T1000 (cell line): ENCODE measurements around the gene RLF.

Experiments
- DNase-seq: peaks from one replicate; lab custom pipeline; 2025; ENCODE audit warnings: mixed read lengths; lab: John Stamatoyannopoulos, UW

Gene RLF

DNA sequence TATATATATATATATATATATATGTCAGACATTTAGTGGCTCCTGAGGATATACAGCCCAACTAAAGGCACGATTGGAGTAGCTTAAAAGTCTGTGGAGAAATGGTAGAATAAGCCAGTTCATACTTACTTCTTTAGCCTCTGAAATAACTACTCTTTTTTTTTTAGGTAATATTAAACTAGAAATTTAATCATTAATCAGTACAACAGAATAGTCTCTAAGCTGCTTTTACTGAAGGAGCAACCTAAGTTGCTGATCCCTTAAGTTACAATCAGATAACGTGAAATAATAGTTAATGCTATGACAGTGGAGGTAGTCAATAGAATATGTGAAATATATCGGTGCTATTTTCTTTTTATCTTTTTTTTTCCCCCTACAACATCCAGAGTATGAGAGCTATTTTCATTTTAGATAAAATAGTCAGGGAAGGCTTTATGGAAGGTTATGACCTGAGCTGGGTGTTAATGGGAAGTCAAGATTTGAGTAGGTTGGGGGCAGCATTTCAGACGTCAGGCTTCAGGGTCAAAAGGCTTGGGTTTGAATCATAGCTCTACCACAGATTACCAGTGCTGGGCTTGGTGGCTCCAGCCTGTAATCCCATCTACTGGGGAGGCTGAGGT is 112.5 kb downstream of the RLF start:
- DNase-seq, result no peak

DNA sequence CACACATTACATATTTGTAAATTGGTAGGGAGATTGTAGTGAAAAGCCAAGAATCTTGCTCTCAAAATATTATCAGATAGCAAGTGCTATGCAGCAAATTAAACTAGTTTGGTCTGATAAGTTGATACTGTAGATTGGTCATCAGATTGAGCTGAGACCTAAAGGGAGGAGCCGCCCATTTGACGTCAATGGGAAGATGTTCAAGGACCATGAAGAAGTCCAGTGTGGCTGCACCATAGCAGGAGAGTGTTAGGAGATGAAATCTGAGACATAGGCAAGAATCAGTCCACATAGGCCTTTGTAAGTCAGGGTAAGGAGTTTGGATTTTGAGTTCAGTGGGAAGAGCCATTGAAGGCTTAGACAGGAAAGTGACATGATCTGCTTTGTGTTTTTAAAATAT is 113.1 kb downstream of the RLF start:
- no peak for DNase-seq

DNA sequence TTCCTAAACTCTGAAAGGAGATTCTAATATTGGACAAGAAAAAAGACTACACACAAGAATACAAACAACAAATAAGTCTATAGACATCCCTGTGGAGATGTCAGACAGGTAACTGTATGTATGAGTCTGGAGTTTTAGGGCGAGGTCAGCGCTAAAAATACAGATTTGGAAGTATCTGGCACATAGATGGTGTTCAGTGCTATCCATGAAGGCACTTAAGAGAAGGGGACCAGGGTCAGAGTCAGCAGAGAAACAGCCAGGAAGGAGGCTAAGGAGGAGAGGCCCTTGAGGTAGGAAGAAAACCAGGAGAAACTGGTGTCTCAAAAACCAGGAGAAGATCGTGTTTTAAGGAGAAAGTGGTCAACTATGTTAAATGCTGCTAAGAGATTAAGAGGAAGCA is 114.9 kb downstream of the RLF start:
- DNase-seq, result no peak

DNA sequence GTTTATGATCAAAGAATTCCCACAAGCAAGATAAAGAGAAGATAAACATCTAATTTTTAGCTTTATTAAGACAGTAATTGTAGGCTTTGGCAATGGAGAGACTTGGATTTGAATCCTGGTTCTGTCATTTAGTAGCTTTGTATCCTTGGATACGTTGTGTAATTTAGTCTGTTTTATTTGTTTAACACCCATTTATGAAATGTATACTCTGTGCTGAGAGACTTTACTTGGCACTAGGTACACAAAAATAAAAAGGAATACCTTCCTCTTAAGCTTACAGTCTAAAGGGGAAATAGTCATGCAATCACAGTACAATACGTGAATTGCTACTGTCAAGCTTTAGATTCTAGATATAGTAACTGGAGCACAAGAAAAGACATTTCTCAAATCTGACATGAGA is 120.7 kb downstream of the RLF start:
- DNase-seq, result no peak
